ENCODE data around the gene ZIC2.

Gene ZIC2

DNA sequence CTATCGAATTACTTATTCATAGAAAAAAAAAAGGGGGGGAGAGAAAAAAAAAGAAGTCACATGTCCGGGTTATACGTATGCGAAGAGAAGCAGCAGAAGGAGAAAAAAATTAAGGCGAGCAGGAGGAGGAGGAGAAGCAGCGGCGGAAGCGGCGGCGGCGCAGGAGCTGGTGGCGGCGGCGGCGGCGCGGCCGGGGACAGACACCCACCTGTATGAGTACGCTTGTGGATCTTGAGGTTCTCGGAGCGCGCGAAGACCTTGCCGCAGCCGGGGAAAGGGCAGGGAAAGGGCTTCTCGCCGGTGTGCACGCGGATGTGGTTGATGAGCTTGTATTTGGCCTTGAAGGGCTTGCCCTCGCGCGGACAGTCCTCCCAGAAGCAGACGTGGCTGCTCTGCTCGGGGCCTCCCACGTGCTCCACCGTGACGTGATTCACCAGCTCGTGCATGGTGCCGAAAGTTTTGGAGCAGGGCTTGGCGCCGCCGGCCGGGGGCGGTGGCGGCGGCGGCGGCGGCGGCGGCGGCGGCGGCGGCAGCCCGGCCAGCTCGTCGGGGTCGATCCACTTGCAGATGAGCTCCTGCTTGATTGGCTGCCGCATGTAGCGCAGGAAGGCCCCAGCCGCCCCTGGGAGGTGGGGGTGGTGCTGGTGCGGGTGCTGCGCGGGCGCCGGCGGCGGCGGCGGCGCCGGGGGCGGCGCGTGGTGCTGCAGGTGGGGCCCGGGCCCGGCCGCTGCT, 11.5 kb upstream of the ZIC2 start:
- TF ChIP-seq, protein P1, sequence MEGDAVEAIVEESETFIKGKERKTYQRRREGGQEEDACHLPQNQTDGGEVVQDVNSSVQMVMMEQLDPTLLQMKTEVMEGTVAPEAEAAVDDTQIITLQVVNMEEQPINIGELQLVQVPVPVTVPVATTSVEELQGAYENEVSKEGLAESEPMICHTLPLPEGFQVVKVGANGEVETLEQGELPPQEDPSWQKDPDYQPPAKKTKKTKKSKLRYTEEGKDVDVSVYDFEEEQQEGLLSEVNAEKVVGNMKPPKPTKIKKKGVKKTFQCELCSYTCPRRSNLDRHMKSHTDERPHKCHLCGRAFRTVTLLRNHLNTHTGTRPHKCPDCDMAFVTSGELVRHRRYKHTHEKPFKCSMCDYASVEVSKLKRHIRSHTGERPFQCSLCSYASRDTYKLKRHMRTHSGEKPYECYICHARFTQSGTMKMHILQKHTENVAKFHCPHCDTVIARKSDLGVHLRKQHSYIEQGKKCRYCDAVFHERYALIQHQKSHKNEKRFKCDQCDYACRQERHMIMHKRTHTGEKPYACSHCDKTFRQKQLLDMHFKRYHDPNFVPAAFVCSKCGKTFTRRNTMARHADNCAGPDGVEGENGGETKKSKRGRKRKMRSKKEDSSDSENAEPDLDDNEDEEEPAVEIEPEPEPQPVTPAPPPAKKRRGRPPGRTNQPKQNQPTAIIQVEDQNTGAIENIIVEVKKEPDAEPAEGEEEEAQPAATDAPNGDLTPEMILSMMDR (IDR thresholded peaks at IDR 0.05; ENCODE audit: control extremely low read depth, extremely low read depth, low read depth, missing control alignments) = no peak
- ChIA-PET POLR2A (no interaction called here), CTCF (no interaction called here)
- no peak for DNase-seq (ENCODE audit: extremely low spot score)

DNA sequence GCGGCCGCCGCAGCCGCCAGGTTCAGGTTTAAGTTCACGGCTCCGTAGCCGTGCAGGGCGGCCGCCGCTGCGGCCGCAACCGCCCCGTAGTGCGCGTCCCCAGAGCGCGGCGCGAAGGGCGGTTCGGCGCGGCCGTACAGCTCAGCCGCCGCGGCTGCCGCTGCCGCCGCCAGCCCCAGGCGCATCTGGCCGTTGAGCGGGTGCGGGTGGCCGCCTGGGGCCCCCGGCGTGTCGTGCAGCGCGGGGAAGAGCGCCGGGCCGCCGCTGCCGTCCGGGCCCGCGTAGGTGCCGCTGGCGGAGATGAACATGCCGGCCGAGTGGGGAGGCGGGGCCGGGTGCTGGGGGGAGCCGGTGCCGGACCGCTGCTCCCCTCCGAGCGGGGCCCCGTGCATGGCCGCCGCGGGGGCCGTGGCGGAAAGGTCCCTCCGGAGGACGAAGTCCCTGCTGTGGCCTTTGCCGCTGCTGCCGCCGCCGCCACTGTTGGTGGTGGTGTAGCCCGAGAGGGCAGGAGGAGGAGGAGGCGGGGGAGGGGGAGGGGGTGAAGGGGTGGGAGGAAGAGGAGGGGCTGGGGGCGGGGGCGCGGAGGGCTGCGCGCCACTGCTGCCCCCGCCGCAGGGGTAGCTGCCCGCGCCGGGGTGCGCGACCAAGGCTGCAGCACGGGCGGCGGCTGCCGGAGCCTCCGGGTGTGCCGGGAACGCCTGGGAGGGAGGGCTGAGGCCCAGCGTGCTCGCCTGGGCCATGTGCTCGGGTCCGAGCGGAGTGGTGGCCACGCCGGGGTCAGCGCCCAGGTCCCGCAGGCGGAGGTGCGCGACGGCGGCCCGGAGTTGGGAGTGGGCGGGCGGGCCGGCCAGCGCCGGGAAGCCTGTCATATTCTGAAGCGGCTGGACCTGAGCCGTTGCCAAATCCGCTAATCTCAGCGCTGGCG, 10.7 kb upstream of the ZIC2 start:
- TF ChIP-seq, protein P1 (IDR thresholded peaks at IDR 0.05; ENCODE audit: control extremely low read depth, extremely low read depth, low read depth, missing control alignments) = no peak
- POLR2A ChIA-PET = no interaction called here
- CTCF ChIA-PET = no interaction called here
- no peak for DNase-seq (ENCODE audit: extremely low spot score)

DNA sequence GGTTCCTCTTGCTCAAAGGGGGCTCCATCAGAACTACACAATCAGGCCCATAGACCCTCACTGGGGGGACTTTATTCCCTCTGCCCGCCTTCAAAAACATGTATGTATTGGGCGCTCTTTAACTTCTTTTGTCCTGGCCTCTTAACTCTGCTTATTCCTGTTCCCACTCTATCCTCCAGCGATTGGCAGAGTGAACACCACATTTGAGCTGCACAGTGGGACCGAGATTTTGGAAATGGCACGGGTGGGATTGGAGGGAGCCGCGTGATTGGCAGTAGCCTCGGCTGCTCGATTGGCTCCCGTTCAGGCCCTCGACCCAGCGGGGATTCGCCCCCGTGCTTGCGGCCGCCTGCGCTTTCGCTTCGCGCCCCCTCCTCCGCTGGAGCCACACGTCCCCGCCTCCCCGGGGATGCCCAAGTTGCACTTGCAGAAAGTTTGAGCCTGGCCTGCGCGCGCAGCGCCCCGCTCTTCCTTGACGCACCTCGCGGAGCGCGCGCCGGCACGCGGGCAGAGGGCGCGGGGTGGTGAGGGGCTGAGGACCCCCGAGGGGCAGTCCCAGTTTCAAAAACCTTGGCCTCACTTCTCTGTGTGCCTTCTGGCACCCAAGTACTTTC, 9.9 kb upstream of the ZIC2 start, which contains the start of gene ZIC5:
Gene ZIC5, minus strand, starts transcription at position 192 of the 614 bp plus-strand sequence. Its CDS starts 164 bp downstream, at position 28.
- no peak for DNase-seq (ENCODE audit: extremely low spot score)
- CTCF ChIA-PET = no interaction called here

DNA sequence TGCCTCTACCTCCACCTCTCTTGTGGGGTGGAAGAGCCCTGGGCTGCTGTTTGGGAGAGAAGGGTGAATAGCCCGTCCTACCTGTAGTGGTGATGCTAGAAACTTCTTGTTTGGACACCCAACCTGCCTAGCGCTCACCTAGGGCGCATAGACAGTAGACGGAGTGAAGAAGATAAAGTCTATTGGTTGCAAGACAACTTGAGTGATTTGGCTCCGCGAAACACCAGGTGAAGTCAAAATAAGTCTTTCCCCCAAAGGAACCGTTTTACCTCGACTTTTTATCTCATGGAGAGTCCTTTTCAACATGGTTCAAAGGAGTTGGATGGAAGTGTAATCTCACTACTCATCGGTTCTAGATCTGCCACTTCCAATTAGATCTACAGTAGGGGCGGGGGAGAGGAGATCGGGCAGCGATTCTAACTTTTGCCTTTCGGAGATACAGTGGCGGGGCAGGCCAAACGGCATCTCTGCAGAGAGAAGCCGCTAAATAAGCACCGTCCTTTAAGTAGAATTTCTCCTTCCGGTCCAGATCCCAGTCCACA, 9.3 kb upstream of the ZIC2 start:
- CTCF ChIA-PET = no interaction called here
- POLR2A ChIA-PET = no interaction called here
- TF ChIP-seq, protein P1 (IDR thresholded peaks at IDR 0.05; ENCODE audit: control extremely low read depth, extremely low read depth, low read depth, missing control alignments) = no peak
- no peak for DNase-seq (ENCODE audit: extremely low spot score)

More for the DNA sequence above, 9.9 kb upstream of the ZIC2 start, which contains the start of gene ZIC5:
- TF ChIP-seq, protein P1 (IDR thresholded peaks at IDR 0.05; ENCODE audit: control extremely low read depth, extremely low read depth, low read depth, missing control alignments) = no peak
- POLR2A ChIA-PET = no interaction called here

DNA sequence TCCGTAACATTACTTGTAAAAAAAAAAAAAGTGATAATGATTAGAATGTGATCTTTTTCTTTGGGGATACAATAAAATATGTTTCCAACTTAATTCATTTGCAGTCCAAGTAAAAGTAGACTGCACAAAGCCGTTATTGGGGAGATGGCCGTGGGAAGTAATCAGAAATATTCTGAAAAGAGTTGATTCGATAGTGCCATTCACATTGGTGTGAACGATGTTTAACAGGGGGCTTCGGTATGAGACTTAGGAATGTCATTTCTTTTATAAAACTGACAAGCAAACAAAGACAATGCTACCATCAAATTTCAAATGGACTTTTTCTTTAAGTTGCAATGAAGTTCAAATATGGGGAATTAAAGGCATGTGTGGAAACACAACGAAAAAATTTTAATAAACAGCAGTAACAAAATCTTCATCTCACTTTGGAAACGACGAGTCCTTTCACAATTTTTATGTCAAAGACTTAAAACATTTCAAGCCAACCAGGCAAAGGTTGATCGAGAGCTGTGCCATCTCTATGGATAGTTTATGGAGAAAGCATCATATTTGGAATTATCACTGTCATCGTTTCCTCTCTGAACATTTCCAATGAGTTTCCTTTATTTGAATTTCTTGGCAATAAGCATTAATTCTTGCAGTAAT, 8.3 kb upstream of the ZIC2 start:
- POLR2A ChIA-PET = no interaction called here
- CTCF ChIA-PET = interaction anchor here (0.9 to 1.7 kb wide), 4 partner anchors 11 to 541 kb away, joined by 3 to 5 read pairs (median 4); no protein-coding TSS in a partner anchor
- no peak for DNase-seq (ENCODE audit: extremely low spot score)
- TF ChIP-seq, protein P1 (IDR thresholded peaks at IDR 0.05; ENCODE audit: control extremely low read depth, extremely low read depth, low read depth, missing control alignments) = no peak
